ENCODE measurements around the gene SFXN5. TPM values are rescaled to one million over a fixed set of nuclear protein-coding genes. Genes with fewer than 3 reads are reported as not detected.

Gene SFXN5
- total and polyA plus RNA-seq, 2 of the 8 experiments (the other 6 are each of a cell fraction or from before 2014, with no cell fraction given): 29.3 to 33.1 TPM

- no peak for TF ChIP-seq KDM1A (IDR thresholded peaks at IDR 0.05; ENCODE audit: borderline replicate concordance, low read length)
- TF ChIP-seq NRF1 (IDR thresholded peaks at IDR 0.05; ENCODE audit: low read depth, low read length): no peak
- TF ChIP-seq GTF2F1 (IDR thresholded peaks at IDR 0.05; ENCODE audit: borderline replicate concordance, low read depth, low read length): no peak
- peak; percentile 40 for TF ChIP-seq EZH2 (IDR thresholded peaks at IDR 0.05; ENCODE audit: low read depth, low read length, severe bottlenecking)
- TF ChIP-seq HDAC2 (IDR thresholded peaks at IDR 0.05; ENCODE audit: borderline replicate concordance in 1 of 2, low read depth in 2 of 2, low read length in 2 of 2): no peak
These were observed 136.6 kb downstream of the SFXN5 start (continued) for GRCh38 chr2:72934683-72935610.
